Lung (tissue), 12 donors: Measurements from ENCODE around the gene AGBL4. TPM values are rescaled to one million over a fixed set of nuclear protein-coding genes. Genes with fewer than 3 reads are reported as not detected.
A peak's percentile ranks its signal among the peaks of the same experiment; 100 is the strongest.

Experiments used
- ATAC-seq: fragments of 200-7000 bp; cut with Tn5 transposase; one replicate; pipeline ENCODE4 v1.9.1; 2020; ENCODE audit warnings: moderate number of reproducible peaks; ENCODE audit not compliant: insufficient read depth, low FRiP score
- DNase-seq, 3 donors: peaks; one replicate each; pipeline ENCODE4 v3.0.0-alpha.2; 2013 to 2017
- H3K27ac ChIP-seq, 2 donors: one replicate each; pipeline ENCODE4 v1.5.1; 2013; ENCODE audit warnings: mild to moderate bottlenecking in 2 of 2, moderate library complexity in 2 of 2, control low read depth in 1 of 2, inconsistent platforms in 1 of 2, low read depth in 1 of 2, low read length in 1 of 2
- H3K27me3 ChIP-seq, 3 donors: one replicate each; pipeline ENCODE4 v1.5.1; 2013; ENCODE audit warnings: low read length in 2 of 3; ENCODE audit not compliant: control insufficient read depth in 3 of 3, insufficient read depth in 3 of 3
- H3K36me3 ChIP-seq, 4 donors: one replicate each; pipeline ENCODE4 v1.5.1; 2013; ENCODE audit warnings: low read length in 4 of 4, mild to moderate bottlenecking in 1 of 4, moderate library complexity in 1 of 4; ENCODE audit not compliant: control insufficient read depth in 4 of 4, insufficient read depth in 4 of 4
- H3K4me1 ChIP-seq, 5 donors: one replicate each; pipeline ENCODE4 v1.5.1; 2013; ENCODE audit warnings: low read length in 5 of 5, mild to moderate bottlenecking in 2 of 5, moderate library complexity in 1 of 5; ENCODE audit not compliant: control insufficient read depth in 5 of 5, insufficient read depth in 5 of 5
- H3K4me3 ChIP-seq: one replicate; pipeline ENCODE4 v1.5.1; 2013; ENCODE audit warnings: mild to moderate bottlenecking, control low read depth, moderate library complexity
- H3K9ac ChIP-seq, 2 donors: one replicate each; pipeline ENCODE4 v1.5.1; 2013; ENCODE audit warnings: low read length in 2 of 2, control low read depth in 1 of 2; ENCODE audit not compliant: insufficient read depth in 1 of 2
- H3K9me3 ChIP-seq, 4 donors: one replicate each; pipeline ENCODE4 v1.5.1; 2013; ENCODE audit warnings: low read length in 3 of 4, mild to moderate bottlenecking in 1 of 4, moderate library complexity in 1 of 4; ENCODE audit not compliant: control insufficient read depth in 4 of 4, insufficient read depth in 3 of 4
- CTCF ChIP-seq: IDR thresholded peaks from 2 replicates; pipeline ENCODE4 v1.5.1; 2012; ENCODE audit warnings: mild to moderate bottlenecking; ENCODE audit errors: control extremely low read depth, extremely low read depth
- WGBS, 2 donors: extraction: QIAGEN DNeasy Blood & Tissue Kit; methylation state at CpG; one replicate each; pipeline ENCODE4 v1.1.7; 2013; 5-methylcytosine and 5-hydroxymethylcytosine counted together
- polyA plus RNA-seq, 2 donors: library from polyadenylated mRNA; stranded (reverse); fragments of 200-250 nt; gene quantifications; one replicate each; pipeline ENCODE4 v1.2.1, GENCODE V29; 2013
- total RNA-seq, 2 donors: library from RNA; depleted of rRNA in 1 of 2; stranded (reverse); fragments of >200 nt in 1 of 2; gene quantifications; one replicate each; pipeline ENCODE4 v1.2.1, GENCODE V29; 2014 to 2021
- donor health status: control.
- donor health status: control.
- donor health status: Bipolar disorder and iron deficiency.
- donor health status: healthy.
- donor health status: DM: yes; HTN: yes; CAD: no.

AGBL4 gene
- total and polyA plus RNA-seq, 4 donors = 0.24 to 7.5 (median 2.6) TPM

GRCh38 chr1:48864913-48865312, 1158.8 kb downstream of the AGBL4 start:
- ATAC-seq (no peak), DNase-seq (no peak)
- TF ChIP-seq CTCF = no peak
- H3K36me3 ChIP-seq = no peaks in the 10 kb centered on the region
- 49 to 75% methylated on average over 2 of the region's 2 CpGs for WGBS, 2 donors
- no peak overlapping the region for H3K9ac ChIP-seq
- no peak overlapping the region for H3K4me3 ChIP-seq
- H3K27ac ChIP-seq = no peak overlapping the region
- peaks cover 0 to 8% (median 0%) of the 10 kb centered on the region in 4 donors for H3K9me3 ChIP-seq
- H3K27me3 ChIP-seq = no peaks in the 10 kb centered on the region
- no peaks in the 10 kb centered on the region for H3K4me1 ChIP-seq

DNA sequence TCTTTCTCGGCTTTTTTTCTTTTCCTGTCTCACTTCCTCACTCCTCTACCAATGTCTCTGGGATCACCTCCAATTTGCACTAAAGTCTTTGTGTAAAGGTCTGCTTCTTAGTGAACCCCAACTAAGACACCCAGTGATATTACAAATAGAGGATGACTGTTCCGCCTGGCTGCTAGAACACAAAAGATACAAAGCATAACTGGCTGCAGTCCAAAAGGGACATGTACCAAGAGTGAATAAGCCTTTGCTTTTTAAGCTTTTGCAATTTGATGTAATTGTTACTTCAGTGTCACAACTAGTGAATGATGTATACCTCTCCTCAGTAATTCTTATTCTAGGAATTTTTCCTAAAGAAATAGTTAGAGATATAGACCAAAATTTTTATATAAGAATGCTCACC, 1164.3 kb downstream of the AGBL4 start:
- Histone ChIP-seq H3K4me3 (no peak overlapping the region), H3K9ac (no peak overlapping the region), H3K4me1 (no peaks in the 10 kb centered on the region), H3K9me3 (peaks cover 0 to 8% (median 0%) of the 10 kb centered on the region in 4 donors), H3K36me3 (no peaks in the 10 kb centered on the region), H3K27ac (no peak overlapping the region), H3K27me3 (no peaks in the 10 kb centered on the region)
- 37 to 61% methylated on average over 2 of the region's 2 CpGs for WGBS, 2 donors
- DNase-seq (peak in 1 of 3 donors; percentile 17), ATAC-seq (no peak)
- no peak for TF ChIP-seq CTCF

DNA sequence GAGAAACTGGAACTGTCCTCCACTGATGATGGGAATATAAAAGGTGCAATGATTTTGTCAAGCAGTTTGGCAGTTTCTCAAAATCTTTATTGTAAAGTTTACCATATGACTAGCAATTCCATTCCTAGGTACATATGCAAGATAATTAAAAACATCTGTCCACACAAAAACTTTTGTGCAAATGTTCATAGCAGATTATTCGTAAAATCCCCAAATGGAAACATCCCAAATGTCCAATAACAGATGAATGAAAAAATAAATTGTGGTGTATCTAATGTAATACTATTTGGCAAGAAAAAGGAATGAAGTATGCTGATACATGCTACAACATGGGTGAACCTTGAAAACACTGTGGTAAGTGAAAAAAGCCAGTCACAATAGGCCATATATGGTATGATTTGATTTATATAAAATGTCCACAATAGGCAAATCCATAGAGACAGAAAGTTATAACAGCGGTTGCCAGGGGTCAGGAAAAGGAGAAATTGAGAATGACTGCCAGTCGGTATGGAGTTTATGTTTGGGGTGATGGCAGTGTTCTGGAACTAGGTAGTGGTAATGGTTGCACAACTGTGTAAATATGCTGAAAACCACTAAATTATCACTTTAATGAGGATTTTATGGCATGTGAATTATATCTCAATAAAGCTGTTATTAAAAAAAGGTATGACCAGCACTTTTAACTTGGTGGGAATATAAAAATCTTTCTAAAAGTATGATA, 1165.4 kb downstream of the AGBL4 start:
- TF ChIP-seq CTCF = no peak
- Histone ChIP-seq H3K4me1 (no peaks in the 10 kb centered on the region), H3K27me3 (no peaks in the 10 kb centered on the region), H3K36me3 (no peaks in the 10 kb centered on the region), H3K4me3 (no peak overlapping the region), H3K27ac (no peak overlapping the region), H3K9me3 (peaks cover 0 to 8% (median 0%) of the 10 kb centered on the region in 4 donors), H3K9ac (no peak overlapping the region)
- WGBS, 2 donors = 60 to 73% methylated on average over 3 of the region's 3 CpGs
- no peak for DNase-seq
- no peak for ATAC-seq

DNA sequence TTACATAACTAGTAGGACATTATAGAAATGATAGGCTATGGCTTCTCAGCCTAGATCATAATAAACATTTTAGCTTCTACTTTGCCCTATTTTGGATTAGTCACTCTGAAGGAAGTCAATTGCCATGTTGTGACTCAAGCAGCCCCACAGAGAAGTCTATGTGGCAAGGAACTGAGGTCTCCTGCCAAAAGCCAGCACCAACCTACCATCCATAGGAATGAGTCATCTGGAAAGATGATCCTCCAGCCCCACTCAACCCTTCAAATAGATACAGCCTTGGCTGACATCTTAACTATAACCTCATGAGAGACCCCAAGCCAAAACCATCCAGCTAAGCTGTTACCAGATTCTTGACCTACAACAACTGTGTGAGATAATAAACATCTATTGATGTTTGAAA, 1170.7 kb downstream of the AGBL4 start:
- Histone ChIP-seq H3K9ac (no peak overlapping the region), H3K9me3 (no peaks in the 10 kb centered on the region), H3K36me3 (no peaks in the 10 kb centered on the region), H3K27me3 (no peaks in the 10 kb centered on the region), H3K27ac (no peak overlapping the region), H3K4me3 (no peak overlapping the region), H3K4me1 (peaks cover 0 to 4% (median 0%) of the 10 kb centered on the region in 5 donors)
- DNase-seq (no peak), ATAC-seq (no peak)
- no peak for TF ChIP-seq CTCF
